ENCODE results near the gene ZBTB4.

The ZBTB4 gene

DNA sequence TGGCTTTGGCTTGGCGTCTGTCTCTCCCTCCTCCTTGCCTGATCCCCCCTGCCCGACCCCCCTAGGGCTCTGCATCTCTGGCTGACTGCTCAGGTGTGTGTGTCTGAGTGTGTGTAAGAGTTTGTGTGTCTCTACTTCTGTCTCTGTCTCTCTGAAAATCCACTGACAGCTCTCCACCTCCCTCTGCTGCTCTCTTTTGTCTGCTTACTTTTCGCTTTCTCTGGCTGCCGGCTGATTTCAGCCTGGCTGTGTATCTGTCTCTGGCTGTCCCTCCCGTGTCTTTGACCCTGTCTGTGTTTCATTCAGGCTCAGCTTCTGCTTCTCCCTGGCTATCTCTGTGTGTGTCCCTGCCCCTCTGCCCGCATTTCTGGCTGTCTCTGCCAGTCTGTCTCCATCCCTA lies 63.1 kb downstream of the ZBTB4 start:
- no peak for DNase-seq

- no peak for DNase-seq
Observed at GRCh38 chr17:7415784-7416183, 63.6 kb downstream of the ZBTB4 start.

DNA sequence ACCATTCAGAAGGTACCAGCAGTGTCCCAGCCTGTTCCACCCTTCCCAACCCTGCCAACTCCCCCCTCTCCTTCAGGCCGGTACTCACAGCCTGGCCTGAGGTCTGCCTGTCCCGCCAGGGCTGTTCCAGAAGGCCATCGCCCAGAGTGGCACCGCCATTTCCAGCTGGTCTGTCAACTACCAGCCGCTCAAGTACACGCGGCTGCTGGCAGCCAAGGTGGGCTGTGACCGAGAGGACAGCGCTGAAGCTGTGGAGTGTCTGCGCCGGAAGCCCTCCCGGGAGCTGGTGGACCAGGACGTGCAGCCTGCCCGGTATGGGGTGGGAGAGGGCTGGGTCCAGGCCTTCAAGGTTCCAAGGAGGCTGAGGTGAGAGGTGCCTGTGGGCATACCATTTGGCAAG lies 64.6 kb downstream of the ZBTB4 start:
- no peak for DNase-seq

GRCh38 chr17:7413346-7413985 lies 66.0 kb downstream of the ZBTB4 start:
- no peak for DNase-seq

- DNase-seq, result no peak
Observed at GRCh38 chr17:7411427-7411750, 68.0 kb downstream of the ZBTB4 start.

- no peak for DNase-seq
Observed at GRCh38 chr17:7410634-7411426, 68.6 kb downstream of the ZBTB4 start.

DNA sequence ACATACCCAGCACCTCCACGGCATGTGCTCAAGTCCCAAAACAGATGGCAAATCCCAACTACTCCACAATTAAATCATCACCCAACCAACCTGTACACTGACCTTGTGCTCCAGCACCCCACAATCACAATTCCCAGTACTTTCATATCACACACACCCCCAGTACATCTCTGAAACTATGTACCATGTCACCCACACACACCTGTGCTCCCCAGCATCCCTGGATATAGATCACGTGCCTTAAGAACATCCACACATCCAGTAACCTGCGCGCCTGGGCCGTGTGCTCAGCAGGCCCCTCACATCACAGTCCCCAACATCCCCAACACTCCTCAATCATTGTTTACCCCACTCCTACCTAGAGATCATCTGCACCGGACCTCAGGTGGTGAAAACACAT lies 69.7 kb downstream of the ZBTB4 start:
- no peak for DNase-seq

Measured in T-helper 9 cell (primary cell).